ENCODE results near the gene CAMTA1.
"Not testable (repeated sequence)": the region's sequence is repeated elsewhere in the genome, so short reads cannot be mapped to it uniquely, and the experiment has no call there.

Gene CAMTA1

DNA sequence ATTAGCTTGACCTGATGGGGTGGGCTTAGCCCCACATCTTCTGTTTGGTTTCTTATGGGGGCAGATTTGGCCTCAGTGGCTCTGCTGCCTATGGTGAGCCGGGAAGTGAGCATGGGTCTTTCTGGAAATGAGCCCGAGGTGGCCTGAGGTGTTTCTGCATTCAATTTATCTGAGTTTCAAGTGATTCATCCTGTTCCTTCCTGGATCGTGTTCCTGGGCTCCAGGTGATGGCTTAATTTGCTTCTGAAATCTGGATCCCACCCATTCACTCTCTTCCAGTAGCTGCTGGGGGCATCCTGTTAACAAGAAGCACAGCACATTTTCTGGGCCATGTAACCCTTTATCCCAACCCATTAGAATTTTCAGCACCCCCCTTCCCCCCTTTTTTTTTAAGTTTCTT, 324.6 kb downstream of the CAMTA1 start:
- DNase-seq (ENCODE audit: low read depth) = no peak

DNA sequence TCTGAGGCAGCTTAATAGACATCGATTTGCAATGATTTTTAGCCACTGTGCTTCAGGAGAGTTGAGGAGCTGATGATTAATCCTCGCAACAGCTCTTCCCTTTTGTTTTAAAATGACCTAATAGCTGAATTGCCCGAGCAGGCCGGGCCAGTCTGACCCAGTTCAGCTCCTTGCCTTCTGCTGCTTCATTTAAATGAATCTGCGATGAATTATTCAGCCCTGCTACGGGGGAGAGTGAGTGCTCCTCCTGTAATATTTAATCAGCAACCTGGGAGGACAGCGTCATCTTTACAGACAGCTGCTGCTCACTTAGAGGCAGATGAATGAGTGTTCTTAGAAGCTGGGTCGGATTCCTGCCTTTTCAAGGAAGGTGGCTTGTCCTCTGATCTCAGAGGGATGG, 325.1 kb downstream of the CAMTA1 start:
- DNase-seq (ENCODE audit: low read depth) = no peak

DNA sequence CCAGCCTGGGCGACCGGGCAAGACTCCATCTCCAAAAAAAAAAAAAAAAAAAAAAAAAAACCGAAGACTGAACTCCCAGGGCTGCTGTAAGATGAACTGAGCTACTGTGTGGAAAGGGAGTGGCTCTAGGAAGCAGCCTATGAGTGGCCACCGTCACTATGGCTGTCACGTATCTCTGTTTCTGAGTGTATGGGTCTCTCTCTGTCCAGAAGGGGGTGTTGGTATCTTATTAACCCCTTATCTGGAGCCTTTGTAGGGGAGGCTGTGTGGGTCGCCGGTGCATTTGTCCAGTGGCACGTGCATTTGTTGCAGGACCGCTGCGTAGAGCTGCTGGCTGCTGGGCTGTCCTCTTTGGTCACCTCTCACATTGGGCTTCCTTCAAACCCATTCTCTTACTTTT, 326.6 kb downstream of the CAMTA1 start:
- no peak for DNase-seq (ENCODE audit: low read depth)

DNA sequence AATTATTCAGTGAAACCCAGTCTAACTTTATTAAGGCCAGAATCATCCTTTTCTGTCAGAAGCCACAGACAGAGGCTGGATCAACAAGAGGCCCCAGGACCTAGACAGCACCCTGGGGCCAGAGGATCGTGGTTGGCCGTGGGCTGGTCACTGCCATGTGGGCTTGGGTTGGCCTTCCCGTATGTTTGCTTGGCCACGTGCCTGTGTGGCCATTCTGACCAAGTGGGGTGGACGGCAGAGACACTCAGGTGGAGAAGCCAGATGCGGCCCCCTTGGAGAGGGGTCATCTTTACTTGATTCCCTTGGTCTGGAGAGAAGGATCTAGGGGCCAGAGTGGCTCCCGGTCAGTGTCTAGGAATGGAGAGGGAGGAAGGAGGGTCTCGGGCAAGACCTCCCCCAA, 327.9 kb downstream of the CAMTA1 start:
- DNase-seq (ENCODE audit: low read depth) = no peak

DNA sequence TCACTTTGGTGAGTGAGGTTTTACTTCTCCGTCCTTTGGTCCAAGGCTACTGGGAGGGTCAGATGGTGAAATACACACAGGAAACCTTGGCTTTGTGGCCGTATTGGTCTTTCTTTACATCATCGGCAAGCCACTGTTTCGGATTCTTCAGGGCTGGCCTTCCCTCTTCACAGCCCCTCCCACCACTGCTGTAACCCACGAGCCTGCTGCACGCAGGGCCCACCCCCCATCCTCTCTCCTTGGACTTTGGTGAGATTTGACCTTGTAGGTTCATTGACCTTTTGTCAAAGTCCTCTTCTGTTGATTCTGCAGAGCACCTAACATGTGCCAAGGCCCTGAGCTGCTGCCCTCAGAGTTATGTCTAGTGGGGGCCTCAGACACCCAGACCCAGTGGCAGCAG, 328.6 kb downstream of the CAMTA1 start:
- DNase-seq (ENCODE audit: low read depth) = no peak

- DNase-seq (ENCODE audit: low read depth) = no peak
These were observed 330.7 kb downstream of the CAMTA1 start for GRCh38 chr1:7116001-7116400.

DNA sequence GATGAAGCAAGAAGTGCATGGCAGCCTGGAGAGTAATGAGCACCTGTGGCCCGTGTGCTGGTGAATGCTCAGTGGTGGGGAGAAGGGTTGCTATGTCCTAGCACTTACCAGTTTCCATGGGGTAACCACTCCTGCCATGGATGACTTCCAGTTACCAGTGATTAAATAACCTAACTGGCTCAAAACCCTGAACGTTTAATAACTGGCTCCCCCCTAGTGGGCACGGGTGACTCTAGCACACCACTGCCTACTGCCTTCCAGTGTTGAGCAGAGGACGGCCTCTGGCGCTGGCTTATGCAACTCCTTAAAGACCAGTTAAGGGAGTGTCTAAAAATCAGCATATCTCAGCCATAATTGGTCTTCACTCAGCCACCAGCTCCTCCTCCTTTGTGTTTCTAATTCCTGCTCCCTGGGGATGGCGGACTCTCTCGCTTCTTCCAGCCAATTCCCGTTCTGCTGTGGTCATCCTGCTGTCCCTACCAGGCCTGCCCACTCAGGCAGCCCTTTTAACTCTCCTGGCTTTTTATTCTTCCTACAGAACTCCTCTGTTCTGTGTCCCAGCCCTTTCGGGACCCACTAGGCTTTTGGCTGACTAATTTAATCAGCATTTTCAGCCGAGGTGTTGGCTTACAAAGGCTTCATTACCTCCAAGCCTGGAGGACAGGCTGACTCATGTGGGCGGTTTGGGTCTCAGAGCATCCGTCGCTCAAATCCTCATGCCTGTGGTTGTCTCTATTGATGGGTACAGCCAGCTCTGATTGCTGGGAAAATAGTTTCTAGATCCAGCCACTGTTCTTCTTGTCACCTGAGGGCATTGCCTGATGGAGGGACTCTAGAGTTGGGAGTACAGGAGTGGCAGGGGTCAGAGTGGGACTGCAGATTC, 332.4 kb downstream of the CAMTA1 start:
- no peak for DNase-seq (ENCODE audit: low read depth)

- DNase-seq (ENCODE audit: low read depth) = no peak
These were observed 333.9 kb downstream of the CAMTA1 start for GRCh38 chr1:7119156-7119555.

DNA sequence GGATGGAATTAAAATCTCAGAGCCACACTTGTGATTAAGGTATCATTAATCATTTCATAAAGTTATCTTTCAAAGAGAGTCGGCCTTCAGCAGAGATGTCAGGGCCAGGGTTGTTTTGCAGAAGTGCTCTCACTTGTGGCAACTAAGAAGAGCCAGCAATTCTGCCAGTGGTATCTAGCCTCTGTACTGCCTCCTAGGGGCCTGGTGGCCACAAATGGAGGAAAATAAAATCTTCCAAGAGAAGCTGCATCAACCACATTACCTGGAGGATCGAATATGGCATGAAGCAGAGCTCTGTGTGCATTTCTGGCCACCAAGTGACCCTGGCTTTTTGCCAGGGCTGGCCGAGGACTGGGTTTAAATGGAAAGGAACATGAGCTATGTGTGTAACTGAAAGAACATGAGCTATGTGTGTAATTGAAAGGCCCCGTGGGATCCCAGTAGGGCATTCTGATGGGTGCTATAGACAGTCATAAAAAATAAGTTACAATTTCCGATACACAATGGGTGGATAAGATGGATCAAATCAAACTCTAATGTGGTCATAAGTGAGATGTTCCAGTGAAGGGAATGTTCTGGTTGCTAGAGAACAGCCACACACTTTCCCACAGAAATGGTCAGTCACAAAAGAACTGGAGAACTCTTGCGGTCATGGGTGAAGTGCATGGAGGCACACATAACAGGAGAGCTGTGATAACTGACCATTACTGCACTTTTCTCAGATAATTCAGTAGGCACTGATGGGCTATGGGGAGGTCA, 335.8 kb downstream of the CAMTA1 start:
- no peak for DNase-seq (ENCODE audit: low read depth)

GRCh38 chr1:7121622-7121988, 336.4 kb downstream of the CAMTA1 start:
- DNase-seq (ENCODE audit: low read depth) = no peak

- no peak for DNase-seq (ENCODE audit: low read depth)
These were observed 342.2 kb downstream of the CAMTA1 start for GRCh38 chr1:7127322-7128075.

DNA sequence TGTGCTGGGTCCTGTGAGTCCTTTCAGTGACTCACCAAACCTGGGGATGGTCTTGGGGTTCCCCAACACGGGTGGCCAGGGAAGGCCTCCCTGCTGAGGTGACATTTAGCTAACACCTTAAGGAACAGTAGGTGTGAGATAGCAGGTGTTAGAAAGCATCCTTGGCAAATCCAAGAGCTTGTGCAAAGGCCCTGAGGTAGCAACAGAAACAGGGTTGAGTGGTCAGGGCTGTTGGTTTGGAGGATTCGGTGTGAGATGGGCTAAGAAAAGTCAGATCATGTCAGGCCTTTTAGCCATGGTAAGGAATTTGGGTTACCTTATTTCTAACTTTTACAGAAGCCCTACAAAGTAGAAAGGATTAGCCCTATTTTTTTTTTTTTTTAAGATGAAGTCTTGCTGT, 343.0 kb downstream of the CAMTA1 start:
- DNase-seq (ENCODE audit: low read depth) = no peak

GRCh38 chr1:7130127-7130526, 344.9 kb downstream of the CAMTA1 start:
- DNase-seq (ENCODE audit: low read depth) = no peak

- DNase-seq (ENCODE audit: low read depth) = no peak
These were observed 350.2 kb downstream of the CAMTA1 start for GRCh38 chr1:7135493-7135892.

- DNase-seq (ENCODE audit: low read depth) = no peak
These were observed 351.1 kb downstream of the CAMTA1 start for GRCh38 chr1:7136166-7136953.

GRCh38 chr1:7140251-7140650, 355.0 kb downstream of the CAMTA1 start:
- no peak for DNase-seq (ENCODE audit: low read depth)

DNA sequence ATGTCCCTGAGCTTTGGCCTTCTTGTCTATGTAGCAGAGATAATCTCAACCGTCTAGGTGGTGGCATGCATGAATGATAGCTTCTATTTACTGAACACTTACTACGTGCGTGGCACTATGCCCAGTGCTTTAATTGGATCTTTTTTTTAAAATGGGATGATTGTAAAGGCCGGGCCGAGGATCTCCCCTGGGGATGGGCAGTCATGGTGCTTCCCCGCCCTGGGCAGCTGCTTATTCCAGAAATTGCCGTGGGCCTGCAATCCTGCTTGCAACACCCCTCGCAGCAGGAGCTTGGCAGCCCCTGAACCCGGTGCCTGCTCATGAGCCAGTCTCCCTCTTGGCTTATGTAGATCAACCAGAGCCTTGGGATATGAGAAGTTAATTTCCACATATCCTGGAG, 360.7 kb downstream of the CAMTA1 start:
- DNase-seq (ENCODE audit: low read depth) = no peak

DNA sequence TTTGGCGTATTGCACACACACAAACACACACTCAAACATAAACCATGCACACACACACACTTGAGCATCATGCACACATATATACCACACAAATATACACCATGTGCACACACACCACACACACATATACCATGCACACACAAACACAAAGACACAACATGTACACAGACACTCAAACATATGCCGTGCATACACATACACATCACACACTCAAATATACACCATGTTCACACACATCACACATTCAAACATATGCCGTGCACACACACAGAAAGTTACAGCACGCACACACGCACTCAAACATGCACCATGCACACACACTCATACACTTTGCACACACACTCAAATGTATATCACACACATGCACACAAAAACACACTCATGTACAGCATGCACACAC, 361.5 kb downstream of the CAMTA1 start:
- DNase-seq (ENCODE audit: low read depth) = no peak

DNA sequence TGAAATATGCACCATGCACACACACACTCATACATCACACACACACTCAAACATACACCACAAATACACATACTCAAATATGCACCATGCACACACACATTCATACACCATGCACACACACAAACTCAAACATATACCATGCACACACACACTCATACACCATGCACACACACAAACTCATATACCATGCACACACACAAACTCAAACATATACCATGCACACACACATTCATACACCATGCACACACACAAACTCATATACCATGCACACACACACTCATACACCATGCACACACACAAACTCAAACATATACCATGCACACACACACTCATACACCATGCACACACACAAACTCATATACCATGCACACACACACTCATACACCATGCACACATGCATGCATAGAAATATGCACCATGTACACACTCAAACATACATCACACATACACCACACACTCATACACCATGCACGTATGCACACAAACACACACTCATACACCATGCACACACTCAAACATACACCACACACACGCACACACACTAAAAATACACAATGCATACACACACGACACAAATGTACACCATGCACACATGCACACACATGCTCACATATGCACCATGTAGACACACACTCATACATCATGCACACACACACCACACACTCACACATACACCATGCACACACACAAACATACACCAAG, 362.5 kb downstream of the CAMTA1 start:
- not testable (repeated sequence) for DNase-seq (ENCODE audit: low read depth)

DNA sequence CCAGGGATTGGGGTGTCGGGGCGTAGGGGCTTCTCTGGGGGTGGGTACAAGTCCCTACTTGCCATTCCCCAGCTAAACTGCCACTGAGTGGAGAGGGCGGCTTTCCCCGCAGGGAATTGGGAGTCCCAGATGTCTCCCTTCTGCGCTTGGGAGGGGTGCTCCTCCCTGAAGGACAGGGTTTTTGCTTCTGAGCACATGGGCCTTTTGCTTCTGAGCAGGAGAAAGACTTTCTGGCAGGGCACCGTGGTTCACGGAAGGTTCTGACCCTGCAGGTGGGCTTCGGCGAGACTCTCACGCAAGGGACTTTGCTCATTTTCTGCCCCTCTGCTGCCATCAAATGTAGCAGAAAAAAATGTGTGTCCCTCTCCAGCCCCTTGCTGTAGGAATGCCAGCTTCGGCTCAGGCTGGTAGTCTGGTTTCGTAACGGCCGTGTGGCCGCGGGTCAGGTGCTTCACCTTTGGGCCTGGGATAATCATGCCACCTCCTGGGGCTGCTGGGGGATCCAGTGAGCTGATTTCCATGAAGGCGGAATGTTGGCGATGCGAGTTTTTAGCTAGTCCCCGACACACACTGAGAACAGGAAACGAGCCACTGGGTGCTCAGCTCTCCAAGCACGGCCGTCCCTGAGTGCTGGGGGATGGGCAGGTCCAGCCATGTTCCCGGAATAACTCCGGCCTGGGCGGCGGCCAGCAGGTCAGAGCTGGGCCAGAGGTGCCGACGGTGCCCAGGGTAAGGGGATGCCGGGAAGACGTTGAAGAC, 364.0 kb downstream of the CAMTA1 start:
- DNase-seq (ENCODE audit: low read depth) = no peak
